SK-N-SH (cell line): ENCODE measurements around the gene ZP1. TPM values are rescaled to one million over a fixed set of nuclear protein-coding genes. Genes with fewer than 3 reads are reported as not detected.

Experiments
- CTCF ChIA-PET: fragments of 300-600, 350-600 bp; formaldehyde crosslinking; extraction: SDS; loops from one replicate; lab custom pipeline; 2021; lab: Yijun Ruan, JAX
- POLR2A ChIA-PET: fragments of 350-600 bp; sonication (Branson Sonifier 250); formaldehyde crosslinking; extraction: SDS; loops from one replicate; lab custom pipeline; 2020; ENCODE audit warnings: antibody characterized with exemption, inconsistent platforms; lab: Yijun Ruan, JAX
- DNase-seq: peaks from one replicate; pipeline ENCODE4 v3.0.0; 2012
- H2AFZ ChIP-seq: fragments of 200-600 bp; sonication (generic); 2 replicates; pipeline ENCODE4 v1.8.1; 2016; ENCODE audit warnings: antibody characterized with exemption, mild to moderate bottlenecking, low read depth
- H3F3A ChIP-seq: fragments of 200-600 bp; sonication (generic); replicated peaks from 2 replicates; pipeline ENCODE3; 2016; ENCODE audit warnings: antibody characterized with exemption, mild to moderate bottlenecking; ENCODE audit not compliant: insufficient read depth
- H3K27ac ChIP-seq, 2 experiments: fragments of 200-500 bp in 1 of 2; fragments of 200-600 bp in 1 of 2; sonication (Bioruptor generic) in 1 of 2; sonication (generic), shearing (Covaris generic) in 1 of 2; 2 replicates each; pipeline versions ENCODE4 v1.5.1 to v1.6.1; 2014 to 2016; ENCODE audit warnings: low read depth in 2 of 2, inconsistent platforms in 1 of 2, low read length in 1 of 2, mild to moderate bottlenecking in 1 of 2, mixed read lengths in 1 of 2
- H3K27me3 ChIP-seq: fragments of 200-600 bp; sonication (generic), shearing (Covaris generic); 2 replicates; pipeline ENCODE4 v1.6.1; 2016; ENCODE audit warnings: mixed run types; ENCODE audit not compliant: insufficient read depth
- H3K36me3 ChIP-seq, 2 experiments: fragments of 200-500 bp in 1 of 2; fragments of 200-600 bp in 1 of 2; sonication (Bioruptor generic) in 1 of 2; sonication (generic) in 1 of 2; replicated peaks in 1 of 2; 2 replicates each; pipeline versions ENCODE3 to v1.5.1; 2014 to 2016; ENCODE audit warnings: low read length in 1 of 2, mild to moderate bottlenecking in 1 of 2; ENCODE audit not compliant: insufficient read depth in 2 of 2, control insufficient read depth in 1 of 2
- H3K4me1 ChIP-seq, 2 experiments: fragments of 200-500 bp in 1 of 2; fragments of 200-600 bp in 1 of 2; sonication (Bioruptor generic) in 1 of 2; sonication (generic), shearing (Covaris generic) in 1 of 2; 2 replicates each; pipeline versions ENCODE4 v1.5.1 to v1.6.1; 2014 to 2016; ENCODE audit warnings: low read depth in 1 of 2, low read length in 1 of 2, mixed run types in 1 of 2; ENCODE audit not compliant: insufficient read depth in 2 of 2, control insufficient read depth in 1 of 2
- H3K4me2 ChIP-seq: fragments of 200-600 bp; sonication (generic), shearing (Covaris generic); 2 replicates; pipeline ENCODE4 v1.6.1; 2017; ENCODE audit warnings: mixed run types
- H3K4me3 ChIP-seq, 2 experiments: fragments of 200-500 bp in 1 of 2; fragments of 200-600 bp in 1 of 2; sonication (Bioruptor generic) in 1 of 2; sonication (generic), shearing (Covaris generic) in 1 of 2; 2 replicates each; pipeline versions ENCODE4 v1.5.1 to v1.8.1; 2014 to 2016; ENCODE audit warnings: low read depth in 2 of 2, inconsistent platforms in 1 of 2, low read length in 1 of 2, mild to moderate bottlenecking in 1 of 2, mixed read lengths in 1 of 2, moderate library complexity in 1 of 2
- H3K79me2 ChIP-seq: fragments of 200-600 bp; sonication (generic); 2 replicates; pipeline ENCODE4 v1.8.1; 2017; ENCODE audit warnings: mild to moderate bottlenecking; ENCODE audit not compliant: insufficient read depth
- H3K9ac ChIP-seq: fragments of 200-600 bp; sonication (generic); 2 replicates; pipeline ENCODE4 v1.6.1; 2017; ENCODE audit warnings: mixed run types
- H3K9me2 ChIP-seq: fragments of 200-600 bp; sonication (generic); 2 replicates; pipeline ENCODE4 v1.6.1; 2017; ENCODE audit warnings: mixed run types
- H3K9me3 ChIP-seq: fragments of 200-600 bp; sonication (generic); 2 replicates; pipeline ENCODE4 v1.6.1; 2017; ENCODE audit warnings: mixed run types, mild to moderate bottlenecking, moderate library complexity
- H4K20me1 ChIP-seq: fragments of 200-600 bp; sonication (generic); 2 replicates; pipeline ENCODE4 v1.6.1; 2017; ENCODE audit warnings: mild to moderate bottlenecking, mixed run types; ENCODE audit not compliant: insufficient read depth
- CHD2 ChIP-seq: fragments of 150-350 bp; IDR thresholded peaks from 2 replicates; pipeline ENCODE4 v1.6.1; 2018; ENCODE audit warnings: low read length; ENCODE audit not compliant: partially characterized antibody
- ELF1 ChIP-seq: IDR thresholded peaks from 2 replicates; pipeline ENCODE4 v1.4.0; 2012
- FOSL2 ChIP-seq: IDR thresholded peaks from 2 replicates; pipeline ENCODE4 v1.4.0; 2012; ENCODE audit warnings: low read depth, mild to moderate bottlenecking, moderate library complexity, borderline replicate concordance
- FOXJ3 ChIP-seq: sonication (generic); formaldehyde crosslinking; IDR thresholded peaks from 2 replicates; pipeline ENCODE4 v1.5.1; 2020; ENCODE audit warnings: mild to moderate bottlenecking, missing genetic modification reagents
- FOXM1 ChIP-seq: IDR thresholded peaks from 2 replicates; pipeline ENCODE4 v1.4.0; 2012; ENCODE audit warnings: low read depth, mild to moderate bottlenecking
- JUND ChIP-seq: IDR thresholded peaks from 2 replicates; pipeline ENCODE4 v1.4.0; 2012
- MXI1 ChIP-seq: IDR thresholded peaks from 2 replicates; pipeline ENCODE4 v1.6.1; 2012; ENCODE audit warnings: mild to moderate bottlenecking, low read depth, low read length, improper control_type of control experiment
- NRF1 ChIP-seq: IDR thresholded peaks from 2 replicates; pipeline ENCODE4 v1.6.1; 2012; ENCODE audit warnings: low read depth, mild to moderate bottlenecking, low read length
- RAD21 ChIP-seq: IDR thresholded peaks from 2 replicates; pipeline ENCODE4 v1.6.1; 2012; ENCODE audit warnings: mild to moderate bottlenecking, low read length
- RCOR1 ChIP-seq: fragments of 150-350 bp; IDR thresholded peaks from 2 replicates; pipeline ENCODE4 v1.6.1; 2017; ENCODE audit warnings: antibody characterized with exemption, low read length
- RFX5 ChIP-seq: IDR thresholded peaks from 2 replicates; pipeline ENCODE4 v1.6.1; 2012; ENCODE audit warnings: mild to moderate bottlenecking, improper control_type of control experiment, low read length
- RXRA ChIP-seq: IDR thresholded peaks from 2 replicates; pipeline ENCODE4 v1.4.0; 2012; ENCODE audit warnings: low read depth, mild to moderate bottlenecking, borderline replicate concordance
- TAF1 ChIP-seq: IDR thresholded peaks from 2 replicates; pipeline ENCODE4 v1.6.1; 2012; ENCODE audit warnings: low read depth, mild to moderate bottlenecking, low read length, moderate library complexity, borderline replicate concordance
- TCF12 ChIP-seq: IDR thresholded peaks from 2 replicates; pipeline ENCODE4 v1.4.0; 2012
- WGBS: methylation state at CpG from one replicate; pipeline ENCODE4 v1.1.6; 2017; ENCODE audit warnings: low lambda C conversion rate; 5-methylcytosine and 5-hydroxymethylcytosine counted together
- polyA plus RNA-seq, 3 experiments: library from polyadenylated mRNA; depleted of rRNA; stranded (reverse); fragments of >200 nt; gene quantifications; 2 replicates each; pipeline ENCODE4 v1.2.3, GENCODE V29; 2012
- TF ChIP-seq, protein P1 (sequence below): fragments of 200-600 bp; sonication (generic); IDR thresholded peaks from 2 replicates; pipeline ENCODE4 v1.6.1; 2017; ENCODE audit warnings: antibody characterized with exemption, mild to moderate bottlenecking, moderate library complexity
- TF ChIP-seq, protein P2 (sequence below): IDR thresholded peaks from 2 replicates; pipeline ENCODE4 v1.4.0; 2012; ENCODE audit warnings: low read depth
- TF ChIP-seq, protein P3 (sequence below): fragments of 150-350 bp; IDR thresholded peaks from 2 replicates; pipeline ENCODE4 v1.6.1; 2017; ENCODE audit warnings: antibody characterized with exemption, low read length, low read depth, borderline replicate concordance
- TF ChIP-seq, protein P4 (sequence below): fragments of 150-350 bp; IDR thresholded peaks from 2 replicates; pipeline ENCODE4 v1.6.1; 2016; ENCODE audit warnings: mild to moderate bottlenecking, low read depth, low read length
- TF ChIP-seq, protein P5 (sequence below): IDR thresholded peaks from 2 replicates; pipeline ENCODE4 v1.4.0; 2012; ENCODE audit warnings: low read depth, borderline replicate concordance

Gene ZP1
- polyA plus RNA-seq, 1 of the 3 experiments (the other 2 are of a cell fraction), result not detected

DNA sequence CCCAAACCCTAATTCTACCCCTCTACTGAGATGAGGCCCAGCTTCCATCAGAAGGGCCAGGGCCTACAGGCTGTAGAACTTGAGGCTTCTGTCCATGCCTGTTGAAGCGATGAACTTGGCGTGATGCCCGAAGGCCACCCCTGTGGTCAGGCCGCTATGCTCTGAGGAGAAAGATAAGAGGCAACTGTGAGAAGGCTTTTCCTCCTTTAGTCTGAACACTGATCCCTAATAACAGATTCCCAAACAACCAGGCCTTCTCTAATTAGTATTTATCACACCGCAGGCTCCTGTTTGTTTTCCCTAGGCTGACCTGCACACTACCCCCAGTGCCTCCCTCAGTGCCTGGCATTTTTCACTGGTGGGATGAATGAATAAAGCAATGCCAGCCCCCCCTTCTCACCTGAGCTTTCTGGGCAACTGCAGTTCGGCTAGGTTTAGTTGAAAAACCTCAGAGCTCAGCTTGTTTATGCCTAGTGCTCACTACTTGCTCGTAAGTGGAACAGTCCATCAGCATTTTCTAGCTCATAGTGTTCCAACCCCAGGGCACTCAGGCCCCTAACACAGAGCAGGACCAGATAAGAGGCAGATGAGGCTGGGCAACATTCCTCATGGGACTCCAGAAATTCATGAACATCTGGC, 23.9 kb downstream of the ZP1 start (continued):
- no peak for TF ChIP-seq JUND
- TF ChIP-seq MXI1, result no peak
- TF ChIP-seq, protein P1, sequence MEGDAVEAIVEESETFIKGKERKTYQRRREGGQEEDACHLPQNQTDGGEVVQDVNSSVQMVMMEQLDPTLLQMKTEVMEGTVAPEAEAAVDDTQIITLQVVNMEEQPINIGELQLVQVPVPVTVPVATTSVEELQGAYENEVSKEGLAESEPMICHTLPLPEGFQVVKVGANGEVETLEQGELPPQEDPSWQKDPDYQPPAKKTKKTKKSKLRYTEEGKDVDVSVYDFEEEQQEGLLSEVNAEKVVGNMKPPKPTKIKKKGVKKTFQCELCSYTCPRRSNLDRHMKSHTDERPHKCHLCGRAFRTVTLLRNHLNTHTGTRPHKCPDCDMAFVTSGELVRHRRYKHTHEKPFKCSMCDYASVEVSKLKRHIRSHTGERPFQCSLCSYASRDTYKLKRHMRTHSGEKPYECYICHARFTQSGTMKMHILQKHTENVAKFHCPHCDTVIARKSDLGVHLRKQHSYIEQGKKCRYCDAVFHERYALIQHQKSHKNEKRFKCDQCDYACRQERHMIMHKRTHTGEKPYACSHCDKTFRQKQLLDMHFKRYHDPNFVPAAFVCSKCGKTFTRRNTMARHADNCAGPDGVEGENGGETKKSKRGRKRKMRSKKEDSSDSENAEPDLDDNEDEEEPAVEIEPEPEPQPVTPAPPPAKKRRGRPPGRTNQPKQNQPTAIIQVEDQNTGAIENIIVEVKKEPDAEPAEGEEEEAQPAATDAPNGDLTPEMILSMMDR, result no peak
- no peak for TF ChIP-seq RCOR1
- no peak for TF ChIP-seq FOSL2
- TF ChIP-seq, protein P2, sequence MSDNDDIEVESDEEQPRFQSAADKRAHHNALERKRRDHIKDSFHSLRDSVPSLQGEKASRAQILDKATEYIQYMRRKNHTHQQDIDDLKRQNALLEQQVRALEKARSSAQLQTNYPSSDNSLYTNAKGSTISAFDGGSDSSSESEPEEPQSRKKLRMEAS, result no peak
- no peak for TF ChIP-seq CHD2
- TF ChIP-seq FOXM1, result no peak
- TF ChIP-seq, protein P3, sequence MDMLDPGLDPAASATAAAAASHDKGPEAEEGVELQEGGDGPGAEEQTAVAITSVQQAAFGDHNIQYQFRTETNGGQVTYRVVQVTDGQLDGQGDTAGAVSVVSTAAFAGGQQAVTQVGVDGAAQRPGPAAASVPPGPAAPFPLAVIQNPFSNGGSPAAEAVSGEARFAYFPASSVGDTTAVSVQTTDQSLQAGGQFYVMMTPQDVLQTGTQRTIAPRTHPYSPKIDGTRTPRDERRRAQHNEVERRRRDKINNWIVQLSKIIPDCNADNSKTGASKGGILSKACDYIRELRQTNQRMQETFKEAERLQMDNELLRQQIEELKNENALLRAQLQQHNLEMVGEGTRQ, result no peak
- no peak for TF ChIP-seq NRF1
- TF ChIP-seq TCF12, result no peak
- TF ChIP-seq RXRA, result no peak

DNA sequence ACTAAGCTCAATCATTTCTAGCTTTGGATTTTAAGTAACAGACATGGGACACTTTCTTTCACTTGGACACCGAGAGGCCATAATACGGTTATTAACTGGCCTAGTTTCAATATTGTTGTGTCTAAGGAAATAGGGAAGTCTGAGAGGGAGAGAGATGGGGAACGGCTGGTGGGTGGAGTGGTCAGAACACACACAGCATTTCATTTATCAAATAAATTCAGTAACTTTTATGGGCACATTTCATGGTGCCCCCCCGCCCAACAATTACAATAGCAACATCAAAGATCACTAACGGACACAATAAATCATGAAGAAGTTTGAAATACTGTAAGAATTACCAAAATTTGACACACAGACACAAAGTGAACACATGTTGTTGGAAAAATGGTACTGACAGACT, 28.3 kb downstream of the ZP1 start:
- Histone ChIP-seq H4K20me1 (no peaks in the 10 kb centered on the region), H3F3A (peaks cover 13% of the 10 kb centered on the region)
- TF ChIP-seq RFX5, result no peak
- TF ChIP-seq, protein P4, sequence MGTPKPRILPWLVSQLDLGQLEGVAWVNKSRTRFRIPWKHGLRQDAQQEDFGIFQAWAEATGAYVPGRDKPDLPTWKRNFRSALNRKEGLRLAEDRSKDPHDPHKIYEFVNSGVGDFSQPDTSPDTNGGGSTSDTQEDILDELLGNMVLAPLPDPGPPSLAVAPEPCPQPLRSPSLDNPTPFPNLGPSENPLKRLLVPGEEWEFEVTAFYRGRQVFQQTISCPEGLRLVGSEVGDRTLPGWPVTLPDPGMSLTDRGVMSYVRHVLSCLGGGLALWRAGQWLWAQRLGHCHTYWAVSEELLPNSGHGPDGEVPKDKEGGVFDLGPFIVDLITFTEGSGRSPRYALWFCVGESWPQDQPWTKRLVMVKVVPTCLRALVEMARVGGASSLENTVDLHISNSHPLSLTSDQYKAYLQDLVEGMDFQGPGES, result no peak
- no peak for TF ChIP-seq TAF1
- TF ChIP-seq, protein P2, result no peak
- no peak for TF ChIP-seq FOXJ3 (CRISPR knock-in tag)
- no peak for TF ChIP-seq CHD2
- TF ChIP-seq, protein P5, sequence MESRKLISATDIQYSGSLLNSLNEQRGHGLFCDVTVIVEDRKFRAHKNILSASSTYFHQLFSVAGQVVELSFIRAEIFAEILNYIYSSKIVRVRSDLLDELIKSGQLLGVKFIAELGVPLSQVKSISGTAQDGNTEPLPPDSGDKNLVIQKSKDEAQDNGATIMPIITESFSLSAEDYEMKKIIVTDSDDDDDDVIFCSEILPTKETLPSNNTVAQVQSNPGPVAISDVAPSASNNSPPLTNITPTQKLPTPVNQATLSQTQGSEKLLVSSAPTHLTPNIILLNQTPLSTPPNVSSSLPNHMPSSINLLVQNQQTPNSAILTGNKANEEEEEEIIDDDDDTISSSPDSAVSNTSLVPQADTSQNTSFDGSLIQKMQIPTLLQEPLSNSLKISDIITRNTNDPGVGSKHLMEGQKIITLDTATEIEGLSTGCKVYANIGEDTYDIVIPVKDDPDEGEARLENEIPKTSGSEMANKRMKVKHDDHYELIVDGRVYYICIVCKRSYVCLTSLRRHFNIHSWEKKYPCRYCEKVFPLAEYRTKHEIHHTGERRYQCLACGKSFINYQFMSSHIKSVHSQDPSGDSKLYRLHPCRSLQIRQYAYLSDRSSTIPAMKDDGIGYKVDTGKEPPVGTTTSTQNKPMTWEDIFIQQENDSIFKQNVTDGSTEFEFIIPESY, result no peak
- TF ChIP-seq RCOR1, result no peak
- TF ChIP-seq, protein P3, result no peak
- no peak for TF ChIP-seq RAD21
- no peak for TF ChIP-seq ELF1
- TF ChIP-seq, all 33 proteins: peak for 0
- Histone ChIP-seq H3K4me3 (no peak overlapping the region), H2AFZ (no peak overlapping the region), H3K9me2 (no peaks in the 10 kb centered on the region), H3K27ac (no peak overlapping the region), H3K4me1 (peaks cover 0 to 11% of the 10 kb centered on the region in 2 experiments; a peak in 1 of 4 replicates), H3K4me2 (no peak overlapping the region), H3K9me3 (no peaks in the 10 kb centered on the region), H3K9ac (no peak overlapping the region), H3K36me3 (peaks cover 68 to 83% of the 10 kb centered on the region in 2 experiments), H3K27me3 (no peaks in the 10 kb centered on the region), H3K79me2 (no peaks in the 10 kb centered on the region)
- DNase-seq, result no peak
- WGBS, result 97% methylated on average over 5 of the region's 5 CpGs
- POLR2A ChIA-PET, result no interaction called here
- CTCF ChIA-PET, result interaction anchor here (0.6 to 21.9 kb wide), 4 partner anchors 9 to 120 kb away, joined by 3 to 550 read pairs (median 4); partner anchors contain the start of gene CCDC86
